Omental fat pad (tissue), 4 donors: ENCODE measurements around the gene CALM1. TPM values are rescaled to one million over a fixed set of nuclear protein-coding genes. Genes with fewer than 3 reads are reported as not detected.
"Not testable (repeated sequence)": the region's sequence is repeated elsewhere in the genome, so short reads cannot be mapped to it uniquely, and the experiment has no call there.

ENCODE experiments used
- ATAC-seq: fragments of 150-250 bp; one replicate; pipeline ENCODE4 v1.9.1; 2016; ENCODE audit warnings: mild to moderate bottlenecking, moderate library complexity; ENCODE audit not compliant: low FRiP score
- DNase-seq: peaks from one replicate; pipeline ENCODE4 v3.0.0-alpha.2; 2019; ENCODE audit warnings: low spot score
- total RNA-seq, 4 donors: library from RNA; depleted of rRNA; stranded (reverse); fragments of >200 nt; gene quantifications; one replicate each; pipeline ENCODE4 v1.1.0, GENCODE V29; 2016
- TF ChIP-seq, protein P1 (sequence below), 3 donors: fragments of 450-650 bp; IDR thresholded peaks; one replicate each; pipeline ENCODE4 v1.5.1; 2016 to 2017; ENCODE audit warnings: antibody characterized with exemption in 3 of 3, mild to moderate bottlenecking in 3 of 3, moderate library complexity in 2 of 3

The CALM1 gene
- total RNA-seq, 4 donors from 2014 or later = 286 to 443 (median 356) TPM

- TF ChIP-seq, protein P1, sequence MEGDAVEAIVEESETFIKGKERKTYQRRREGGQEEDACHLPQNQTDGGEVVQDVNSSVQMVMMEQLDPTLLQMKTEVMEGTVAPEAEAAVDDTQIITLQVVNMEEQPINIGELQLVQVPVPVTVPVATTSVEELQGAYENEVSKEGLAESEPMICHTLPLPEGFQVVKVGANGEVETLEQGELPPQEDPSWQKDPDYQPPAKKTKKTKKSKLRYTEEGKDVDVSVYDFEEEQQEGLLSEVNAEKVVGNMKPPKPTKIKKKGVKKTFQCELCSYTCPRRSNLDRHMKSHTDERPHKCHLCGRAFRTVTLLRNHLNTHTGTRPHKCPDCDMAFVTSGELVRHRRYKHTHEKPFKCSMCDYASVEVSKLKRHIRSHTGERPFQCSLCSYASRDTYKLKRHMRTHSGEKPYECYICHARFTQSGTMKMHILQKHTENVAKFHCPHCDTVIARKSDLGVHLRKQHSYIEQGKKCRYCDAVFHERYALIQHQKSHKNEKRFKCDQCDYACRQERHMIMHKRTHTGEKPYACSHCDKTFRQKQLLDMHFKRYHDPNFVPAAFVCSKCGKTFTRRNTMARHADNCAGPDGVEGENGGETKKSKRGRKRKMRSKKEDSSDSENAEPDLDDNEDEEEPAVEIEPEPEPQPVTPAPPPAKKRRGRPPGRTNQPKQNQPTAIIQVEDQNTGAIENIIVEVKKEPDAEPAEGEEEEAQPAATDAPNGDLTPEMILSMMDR (IDR thresholded peaks at IDR 0.05) = no peak
- DNase-seq (peak; percentile 32), ATAC-seq (peak; percentile 36)
These were observed 12.9 kb upstream of the CALM1 start for GRCh38 chr14:90383731-90384542.

DNA sequence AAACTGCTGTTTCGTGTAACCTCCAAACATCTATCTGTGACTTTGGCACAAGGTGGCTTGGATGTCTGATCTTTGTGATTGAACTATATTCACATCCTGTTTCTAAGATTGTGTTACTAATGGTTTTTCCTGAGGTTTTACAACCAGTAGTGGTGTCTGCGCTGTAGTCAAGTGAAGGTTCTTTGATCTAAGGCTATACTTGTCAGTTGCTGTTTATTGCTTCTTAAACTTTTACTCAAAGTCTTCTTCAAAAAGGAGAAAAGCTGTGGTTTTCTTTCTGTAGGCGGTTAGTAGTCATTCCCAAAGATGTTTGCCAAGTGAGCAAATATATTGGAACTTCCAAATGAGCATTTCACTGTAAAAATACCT is 12.3 kb upstream of the CALM1 start:
- DNase-seq (no peak), ATAC-seq (no peak)
- TF ChIP-seq, protein P1 (IDR thresholded peaks at IDR 0.05) = no peak

- TF ChIP-seq, protein P1 (IDR thresholded peaks at IDR 0.05) = no peak
- DNase-seq (no peak), ATAC-seq (no peak)
These were observed 10.5 kb upstream of the CALM1 start for GRCh38 chr14:90386321-90386720.

DNA sequence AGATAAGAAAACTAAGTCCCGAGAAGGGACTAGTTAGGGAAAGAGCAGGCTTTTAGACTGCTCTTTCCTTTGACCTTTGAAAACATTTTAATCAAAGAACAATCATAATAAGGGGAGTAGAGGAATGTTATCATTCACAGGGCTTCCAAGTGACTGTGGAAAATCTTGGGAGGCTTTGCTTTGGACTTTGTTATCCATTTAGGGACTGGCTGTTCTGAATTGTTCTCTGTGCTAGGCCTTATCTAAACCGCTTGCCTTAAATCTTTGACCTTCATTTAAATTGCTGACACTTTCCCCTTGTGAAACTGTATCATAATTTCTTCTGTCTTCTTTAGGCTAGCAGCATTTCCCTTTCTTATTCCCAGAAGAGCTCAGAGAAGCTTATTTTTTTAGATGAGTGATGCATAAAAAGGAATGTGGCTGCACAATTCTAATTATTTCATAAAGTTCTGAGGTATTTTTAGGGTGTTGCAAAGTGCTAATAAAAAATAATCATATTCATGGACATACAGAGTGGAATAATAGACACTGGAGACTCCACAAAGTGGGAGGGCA is 9.5 kb upstream of the CALM1 start:
- no peak for ATAC-seq

GRCh38 chr14:90388437-90388836 is 8.4 kb upstream of the CALM1 start:
- TF ChIP-seq, protein P1 (IDR thresholded peaks at IDR 0.05) = no peak
- DNase-seq (no peak), ATAC-seq (peak; percentile 41)

More for the DNA sequence above, 9.5 kb upstream of the CALM1 start:
- TF ChIP-seq, protein P1 (IDR thresholded peaks at IDR 0.05) = no peak
- DNase-seq = no peak

DNA sequence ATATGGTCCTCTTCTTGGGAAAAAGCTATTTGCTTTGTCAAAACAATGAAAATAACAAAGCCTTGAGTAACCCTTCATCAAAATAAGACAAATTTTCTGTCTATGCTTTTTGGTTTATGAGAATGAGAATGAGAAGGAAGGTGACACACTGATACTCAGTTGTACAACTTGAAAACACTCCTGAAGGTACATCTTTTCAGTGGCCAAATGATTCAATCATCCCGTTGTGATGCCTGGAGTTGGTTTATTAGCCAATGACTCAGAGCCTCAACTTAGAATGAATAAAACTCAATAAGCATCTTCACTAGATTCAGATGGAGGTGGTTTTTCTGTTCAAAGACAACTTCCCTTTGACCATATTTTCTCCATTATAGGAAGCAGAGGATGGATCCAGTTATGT is 7.8 kb upstream of the CALM1 start:
- no peak for ATAC-seq
- no peak for DNase-seq
- TF ChIP-seq, protein P1 (IDR thresholded peaks at IDR 0.05) = no peak

- DNase-seq (no peak), ATAC-seq (no peak)
- TF ChIP-seq, protein P1 (IDR thresholded peaks at IDR 0.05) = no peak
These were observed 2.9 kb upstream of the CALM1 start for GRCh38 chr14:90393966-90394365.

DNA sequence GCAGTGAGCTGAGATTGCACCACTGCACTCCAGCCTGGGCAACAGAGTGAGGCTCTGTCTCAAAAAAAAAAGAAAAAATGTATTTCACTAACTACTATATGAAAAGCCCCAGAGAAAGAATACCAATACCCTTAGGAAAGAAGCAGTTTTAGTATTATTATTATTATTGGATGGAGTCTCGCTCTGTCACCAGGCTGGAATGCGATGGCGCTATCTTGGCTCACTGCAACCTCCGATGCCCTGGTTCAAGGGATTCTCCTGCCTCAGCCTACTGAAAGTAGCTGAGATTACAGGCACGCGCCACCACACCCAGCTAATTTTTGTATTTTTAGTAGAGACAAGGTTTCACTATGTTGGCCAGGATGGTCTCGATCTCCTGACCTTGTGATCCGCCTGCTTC is 2.0 kb upstream of the CALM1 start:
- ATAC-seq, DNase-seq: not testable (repeated sequence)
